Suppressor macrophage treated with lipopolysaccharide for 1 hour (primary cell): ENCODE measurements around the gene ANKS3.

Experiments used
- DNase-seq, 3 donors: peaks; one replicate each; pipeline ENCODE4 v3.0.0-alpha.2; 2020 to 2022

The ANKS3 gene, protein sequence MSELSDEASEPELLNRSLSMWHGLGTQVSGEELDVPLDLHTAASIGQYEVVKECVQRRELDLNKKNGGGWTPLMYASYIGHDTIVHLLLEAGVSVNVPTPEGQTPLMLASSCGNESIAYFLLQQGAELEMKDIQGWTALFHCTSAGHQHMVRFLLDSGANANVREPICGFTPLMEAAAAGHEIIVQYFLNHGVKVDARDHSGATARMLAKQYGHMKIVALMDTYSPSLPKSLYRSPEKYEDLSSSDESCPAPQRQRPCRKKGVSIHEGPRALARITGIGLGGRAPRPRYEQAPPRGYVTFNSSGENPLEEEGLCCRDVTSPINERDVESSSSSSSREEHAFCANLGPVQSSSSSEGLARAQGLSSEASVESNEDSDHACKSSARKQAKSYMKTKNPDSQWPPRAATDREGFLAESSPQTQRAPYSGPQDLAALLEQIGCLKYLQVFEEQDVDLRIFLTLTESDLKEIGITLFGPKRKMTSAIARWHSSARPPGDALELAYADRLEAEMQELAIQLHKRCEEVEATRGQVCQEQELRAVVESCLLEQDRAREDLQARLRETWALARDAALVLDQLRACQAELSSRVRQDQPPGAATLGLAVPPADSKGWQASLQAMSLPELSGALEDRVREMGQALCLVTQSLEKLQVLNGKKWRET

DNA sequence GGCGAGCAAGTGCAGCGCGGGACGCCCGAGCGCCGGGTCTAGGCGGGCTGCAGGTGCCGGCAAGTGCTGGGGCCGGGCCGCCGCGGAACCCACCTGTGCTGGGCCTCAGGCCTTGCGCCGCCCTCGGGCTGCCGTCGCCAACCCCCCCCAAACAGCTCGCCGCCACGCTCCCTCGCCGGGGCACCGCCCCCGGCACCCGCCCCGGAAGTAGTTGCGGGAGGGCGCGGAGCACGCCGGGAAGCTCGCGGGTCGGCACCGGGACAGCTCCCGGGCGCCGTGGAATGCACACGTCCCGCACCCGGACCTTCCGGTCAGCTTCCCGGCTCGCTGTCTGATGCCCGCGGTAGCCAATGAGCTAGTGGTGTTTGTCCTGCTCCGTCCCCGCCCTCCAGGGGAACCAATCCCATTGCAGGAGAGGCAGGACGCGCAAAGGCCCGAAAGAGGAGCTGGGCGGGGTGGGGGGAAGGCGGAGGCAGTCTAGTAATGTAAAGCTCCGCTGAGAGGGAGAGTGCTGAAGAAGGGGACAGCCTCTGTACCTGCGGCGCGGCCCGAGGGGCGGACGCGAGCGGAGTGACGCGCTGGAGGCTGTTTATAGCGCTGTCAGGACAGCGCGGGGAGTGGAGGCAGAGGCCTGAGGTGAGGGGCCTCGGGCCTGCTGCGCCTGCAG, at the start of gene ANKS3, which contains the start of gene DNAAF8:
Gene ANKS3 (minus strand): TSS at position 209 of the 667 bp plus-strand sequence. CDS start 4,122 bp downstream, outside the sequence.
Gene DNAAF8 (plus strand): TSS at position 475 of the 667 bp plus-strand sequence. CDS start 1,978 bp downstream, outside the sequence.
- peak; percentile 97 to 98 (median 97) for DNase-seq

- no peak for DNase-seq
These were observed 49.3 kb upstream of the ANKS3 start for GRCh38 chr16:4783251-4783950.

- peak in 1 of 3 donors; percentile 40 for DNase-seq
These were observed 46.2 kb upstream of the ANKS3 start for GRCh38 chr16:4780235-4780634.

- no peak for DNase-seq
These were observed 44.0 kb upstream of the ANKS3 start for GRCh38 chr16:4778050-4778392.

DNA sequence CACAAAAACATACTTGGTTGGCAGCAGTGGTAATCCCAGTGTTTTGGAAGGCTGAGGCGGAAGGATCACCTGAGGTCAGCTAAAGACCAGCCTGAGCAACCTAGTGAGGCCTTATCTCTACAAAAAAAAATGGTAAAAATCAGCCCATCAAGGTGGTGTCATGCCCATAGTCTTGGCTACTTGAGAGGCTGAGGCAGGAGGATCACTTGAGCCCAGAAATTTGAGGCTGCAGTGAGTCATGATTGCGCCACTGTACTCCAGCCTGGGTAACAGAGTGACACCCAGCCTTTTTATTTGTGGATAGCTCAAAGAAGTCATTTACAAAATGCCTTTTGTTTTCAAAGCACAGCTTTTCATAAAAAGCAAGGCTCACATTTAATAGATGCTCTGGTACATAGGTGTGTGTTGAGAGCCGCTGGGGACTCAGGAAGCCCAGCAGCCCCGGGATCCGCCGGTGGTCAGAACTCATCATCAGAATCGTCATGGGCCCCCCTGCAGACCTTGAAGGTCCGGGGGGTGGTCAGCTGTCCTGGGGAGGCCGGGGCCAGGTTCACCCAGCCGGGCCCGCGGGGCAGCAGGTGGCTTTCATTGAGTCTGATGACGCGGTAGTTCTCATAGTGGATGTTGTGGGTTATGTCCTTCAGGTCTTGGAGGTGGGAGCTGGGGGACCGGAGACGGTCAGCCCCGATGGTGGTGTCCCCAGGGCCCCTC, 43.4 kb upstream of the ANKS3 start:
- DNase-seq: peak in 1 of 3 donors; percentile 15

DNA sequence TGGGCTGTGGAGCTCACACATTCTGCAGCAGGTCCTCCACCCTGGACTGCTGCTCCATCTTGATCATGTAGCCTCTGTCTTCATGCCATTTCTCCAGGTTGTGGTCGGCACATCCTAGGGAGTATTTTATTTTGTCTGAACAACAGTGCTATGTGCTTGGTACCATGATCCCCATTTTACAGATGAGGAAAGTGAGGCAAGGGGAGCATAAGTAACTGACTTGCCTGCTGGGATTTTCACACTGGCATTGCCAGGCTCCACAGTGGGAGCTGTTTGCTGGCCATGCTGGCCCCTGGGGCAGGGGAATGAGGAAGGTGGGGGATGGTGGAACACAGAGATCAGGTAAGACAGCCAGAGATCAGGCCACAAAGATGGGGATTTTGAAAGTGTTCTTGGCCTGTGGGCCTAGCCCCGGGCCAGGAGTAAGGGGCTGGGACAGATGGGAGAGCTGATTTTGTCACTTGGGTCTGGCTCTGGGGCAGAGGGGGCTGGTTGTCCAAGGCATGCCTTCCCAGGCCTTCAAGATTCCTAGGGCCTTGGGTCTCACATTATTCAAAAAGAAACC, 42.2 kb upstream of the ANKS3 start:
- DNase-seq: no peak

GRCh38 chr16:4775005-4775404, 40.9 kb upstream of the ANKS3 start:
- DNase-seq: peak in 2 of 3 donors; percentile 17 to 21

- no peak for DNase-seq
These were observed 38.3 kb upstream of the ANKS3 start for GRCh38 chr16:4772351-4772750.

GRCh38 chr16:4771646-4772045, 37.6 kb upstream of the ANKS3 start:
- DNase-seq: peak in 1 of 3 donors; percentile 35

GRCh38 chr16:4769306-4769638, 35.2 kb upstream of the ANKS3 start:
- no peak for DNase-seq

DNA sequence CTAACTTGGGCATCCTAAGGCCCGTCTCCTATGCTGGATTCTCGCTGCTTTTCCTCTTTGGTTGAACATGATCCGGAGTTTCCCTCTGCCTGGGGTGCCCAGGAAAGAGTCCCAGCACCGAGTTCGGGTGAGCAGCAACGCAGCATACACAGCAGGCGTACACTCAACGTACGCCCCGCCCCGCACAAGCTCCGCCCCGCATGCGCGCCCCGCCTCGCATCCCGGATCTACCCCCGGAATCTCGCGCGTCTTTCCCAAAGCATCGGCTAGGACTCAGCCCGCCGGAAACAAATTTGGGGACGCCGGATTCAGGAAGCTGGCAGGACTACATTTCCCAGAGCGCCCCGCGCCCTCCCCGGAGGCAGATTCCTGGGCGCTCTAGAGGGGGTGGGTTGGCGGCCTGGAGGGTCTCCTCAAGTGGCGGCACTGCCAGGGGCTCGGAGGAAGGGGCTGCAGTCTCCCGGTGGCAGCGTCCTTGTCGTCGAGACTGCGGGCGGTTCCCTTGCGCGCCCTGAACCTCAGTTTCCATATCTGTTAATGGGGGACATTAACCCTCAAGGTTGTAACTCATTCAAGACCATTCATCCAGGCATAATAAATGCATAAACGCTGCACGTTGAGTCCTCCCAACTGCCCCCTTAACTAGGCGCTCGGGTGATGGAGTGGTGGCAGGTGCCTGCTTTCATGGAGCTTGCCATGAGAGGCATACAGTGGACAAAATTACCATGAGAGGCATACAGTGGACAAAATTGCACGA, 34.7 kb upstream of the ANKS3 start:
- peak; percentile 98 to 99 (median 98) for DNase-seq

GRCh38 chr16:4767872-4768548, 33.9 kb upstream of the ANKS3 start:
- DNase-seq: peak; percentile 64 to 74 (median 67)

- DNase-seq: peak; percentile 98 to 99 (median 98)
These were observed 33.0 kb upstream of the ANKS3 start, which contains the start of gene ZNF500 for GRCh38 chr16:4766875-4767628. ZNF500 (minus strand) TSS chr16:4767162; CDS start chr16:4765978, 1,184 bp downstream.

DNA sequence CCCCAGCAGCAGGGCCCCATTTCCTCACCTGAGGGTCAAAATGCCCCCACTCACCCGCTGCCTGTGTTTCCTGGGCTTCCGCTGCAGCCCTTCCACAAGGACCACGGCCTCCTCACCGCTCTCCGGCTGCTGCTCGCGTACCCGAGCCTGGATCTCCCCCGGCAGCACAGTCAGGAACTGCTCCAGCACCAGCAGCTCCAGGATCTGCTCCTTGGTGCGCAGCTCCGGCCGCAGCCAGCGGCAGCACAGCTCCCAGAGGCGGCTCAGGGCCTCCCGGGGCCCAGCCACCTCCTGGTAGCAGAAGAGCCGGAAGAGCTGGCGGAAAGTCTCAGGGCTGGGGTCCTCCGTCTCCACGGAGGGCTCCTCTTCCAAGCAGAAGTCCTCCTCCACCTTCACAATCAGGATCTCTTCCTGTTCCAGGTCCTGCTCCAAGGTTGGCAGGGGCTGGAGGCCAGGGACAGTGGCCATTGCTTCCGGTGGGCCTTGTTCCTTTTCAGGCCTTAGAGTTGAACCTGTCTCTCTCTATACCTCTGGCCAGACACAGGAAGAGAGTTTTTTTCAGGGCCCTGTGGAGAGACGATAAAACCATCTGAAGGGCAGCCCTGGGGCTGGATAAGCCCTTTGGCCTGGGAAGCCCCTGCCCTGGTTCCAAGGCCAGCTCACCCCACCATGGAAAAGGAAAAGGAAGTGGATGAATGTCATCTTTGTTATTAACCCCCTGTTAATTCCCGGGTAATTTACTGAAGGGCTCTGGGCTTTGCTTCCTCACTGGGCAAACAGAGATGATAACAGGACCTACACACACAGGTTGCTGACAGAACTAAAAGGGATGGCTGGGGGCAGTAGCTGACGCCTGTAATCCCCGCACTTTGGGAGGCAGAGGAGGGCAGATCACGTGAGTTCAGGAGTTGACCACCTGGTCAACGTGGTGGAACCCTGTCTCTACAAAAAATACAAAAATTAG, 31.7 kb upstream of the ANKS3 start:
- peak; percentile 49 to 53 (median 50) for DNase-seq

DNA sequence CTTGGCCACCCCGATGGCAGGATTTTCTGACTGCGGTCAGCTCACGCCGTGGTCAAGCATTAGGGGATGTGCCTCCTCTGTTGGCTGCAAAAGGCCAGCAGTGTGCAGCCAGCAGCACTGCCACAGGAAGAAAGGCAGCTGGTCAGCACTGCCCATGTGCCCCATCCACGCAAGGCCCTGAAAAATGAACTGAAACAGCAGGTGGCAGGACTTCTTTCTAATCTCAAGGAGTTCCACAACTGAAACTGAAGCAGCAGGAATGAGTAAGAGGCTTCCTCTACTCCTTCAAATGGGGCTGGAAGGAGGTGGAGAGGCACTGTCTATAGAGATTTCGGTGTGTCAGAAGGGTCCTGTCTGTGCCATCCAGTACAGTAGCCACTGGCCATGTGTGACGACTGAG, 29.7 kb upstream of the ANKS3 start:
- DNase-seq: peak in 1 of 3 donors; percentile 10

- peak in 1 of 3 donors; percentile 8 for DNase-seq
These were observed 28.1 kb upstream of the ANKS3 start for GRCh38 chr16:4762205-4762604.

DNA sequence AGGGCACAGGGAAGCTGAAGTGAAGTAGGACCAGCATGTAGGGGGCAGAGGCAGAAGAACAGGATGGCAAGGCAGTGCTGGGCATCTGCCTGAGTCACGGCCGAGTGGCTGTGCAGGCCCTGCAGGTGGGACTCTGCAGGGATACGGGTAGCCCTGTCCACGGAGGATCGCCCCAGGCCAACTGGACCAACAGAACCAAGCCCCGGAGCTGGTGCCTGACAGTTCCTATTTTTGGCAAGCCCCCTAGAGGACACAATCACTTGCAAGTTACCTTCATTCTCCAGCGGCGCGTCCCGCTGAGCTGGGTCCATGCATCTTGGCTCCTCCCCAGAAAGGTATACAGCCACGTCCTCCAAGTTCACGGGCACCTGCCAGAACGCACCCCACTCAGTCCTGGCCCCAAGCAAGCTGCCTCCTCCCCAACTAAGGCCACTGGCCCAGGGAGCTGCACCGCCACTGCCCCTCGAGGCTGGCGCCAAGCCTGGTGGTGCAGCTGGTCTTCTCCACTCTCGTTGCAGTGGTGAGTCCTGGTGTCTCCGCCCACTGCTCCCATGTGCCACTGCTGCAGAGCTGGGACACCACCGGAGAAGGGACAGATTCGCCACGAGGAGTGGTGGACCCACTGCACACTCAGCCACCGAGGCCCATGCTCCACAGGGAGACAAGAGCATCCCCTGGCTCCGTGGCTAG, 26.3 kb upstream of the ANKS3 start:
- no peak for DNase-seq

DNA sequence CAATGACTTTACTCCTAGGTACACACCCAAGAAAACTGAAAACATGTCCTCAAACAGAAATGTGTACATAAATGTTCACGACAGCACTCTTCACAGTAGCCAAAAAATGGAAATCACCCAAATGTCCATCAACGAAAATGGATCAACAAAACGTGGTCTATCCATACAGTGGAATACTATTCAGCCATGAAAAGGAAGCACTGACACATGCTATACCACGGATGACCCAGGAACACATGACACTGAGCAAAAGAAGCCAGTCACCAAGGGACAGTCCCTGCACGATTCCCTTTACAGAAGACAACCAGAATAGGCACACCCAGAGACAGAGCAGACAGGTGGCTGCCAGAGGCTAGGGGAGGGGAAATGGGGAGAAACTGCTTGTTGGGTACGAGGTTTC, 21.6 kb upstream of the ANKS3 start:
- DNase-seq: no peak
